Uterus (tissue), 4 donors: ENCODE data around the gene NDUFS7. TPM values are rescaled to one million over a fixed set of nuclear protein-coding genes. Genes with fewer than 3 reads are reported as not detected.

Experiments used
- DNase-seq, 2 donors: peaks; one replicate each; pipeline ENCODE4 v3.0.0-alpha.2; 2019 to 2020
- H3K27ac ChIP-seq, 2 donors: fragments of 200-600 bp; sonication (generic); 1 replicate in 1 of 2; 2 replicates in 1 of 2; pipeline ENCODE4 v1.5.1; 2016 to 2018
- H3K27me3 ChIP-seq, 2 donors: fragments of 200-600 bp; sonication (generic); one replicate each; pipeline ENCODE4 v1.5.1; 2018 to 2019; ENCODE audit warnings: control low read depth in 1 of 2
- H3K36me3 ChIP-seq, 2 donors: fragments of 200-600 bp; sonication (generic); one replicate each; pipeline ENCODE4 v1.5.1; 2019; ENCODE audit warnings: control low read depth in 1 of 2
- H3K4me1 ChIP-seq, 2 donors: fragments of 200-600 bp; sonication (generic); one replicate each; pipeline ENCODE4 v1.5.1; 2018 to 2019; ENCODE audit warnings: control low read depth in 1 of 2
- H3K4me3 ChIP-seq, 2 donors: fragments of 200-600 bp; sonication (generic); 1 replicate in 1 of 2; 2 replicates in 1 of 2; pipeline ENCODE4 v1.5.1; 2018 to 2019; ENCODE audit warnings: mild to moderate bottlenecking in 1 of 2
- H3K9me3 ChIP-seq, 2 donors: fragments of 200-600 bp; sonication (generic); one replicate each; pipeline ENCODE4 v1.5.1; 2019; ENCODE audit warnings: control low read depth in 1 of 2
- CTCF ChIP-seq, 4 experiments: fragments of 200-600 bp in 2 of 4; fragments of 450-650 bp in 2 of 4; sonication (generic) in 2 of 4; IDR thresholded peaks; one replicate each; pipeline ENCODE4 v1.5.1; 2016 to 2019; ENCODE audit warnings: antibody characterized with exemption in 4 of 4, mild to moderate bottlenecking in 2 of 4, moderate library complexity in 1 of 4
- POLR2A ChIP-seq, 2 donors: fragments of 450-650 bp; IDR thresholded peaks; one replicate each; pipeline ENCODE4 v1.6.1; 2016; ENCODE audit warnings: antibody characterized with exemption in 2 of 2, mild to moderate bottlenecking in 1 of 2, moderate library complexity in 1 of 2
- intact Hi-C: fragments of 100-400 bp; cut with DNase I; formaldehyde crosslinking; loops from one replicate; pipeline ENCODE4 v1.15.1; 2023; ENCODE audit warnings: low total_unique reads
- total RNA-seq, 4 donors: library from RNA; depleted of rRNA in 3 of 4; stranded (reverse); fragments of >200 nt in 3 of 4; gene quantifications; one replicate each; pipeline versions ENCODE4 v1.1.0 to v1.2.4, GENCODE V29; 2014 to 2023
- donor health status: DM: yes; HTN: yes; CAD: no.

NDUFS7 gene
- total RNA-seq, 4 donors from 2014 or later, result 39.2 to 65.5 (median 42.1) TPM

GRCh38 chr19:1427221-1427920 is 43.7 kb downstream of the NDUFS7 start:
- H3K4me3 ChIP-seq, result no peak overlapping the region
- H3K27me3 ChIP-seq, result no peaks in the 10 kb centered on the region
- H3K36me3 ChIP-seq, result no peaks in the 10 kb centered on the region
- intact Hi-C loops, result no loop called here
- DNase-seq, result no peak
- TF ChIP-seq POLR2A (IDR thresholded peaks at IDR 0.05) (no peak), CTCF (IDR thresholded peaks at IDR 0.05) (no peak)
- H3K4me1 ChIP-seq, result peaks cover 0 to 6% of the 10 kb centered on the region in 2 donors
- H3K27ac ChIP-seq, result no peak overlapping the region
- no peaks in the 10 kb centered on the region for H3K9me3 ChIP-seq

- no peaks in the 10 kb centered on the region for H3K4me1 ChIP-seq
- no peak overlapping the region for H3K27ac ChIP-seq
- H3K4me3 ChIP-seq, result no peak overlapping the region
- no peaks in the 10 kb centered on the region for H3K27me3 ChIP-seq
- intact Hi-C loops, result no loop called here
- no peaks in the 10 kb centered on the region for H3K36me3 ChIP-seq
- no peak for TF ChIP-seq CTCF (IDR thresholded peaks at IDR 0.05)
- no peak for TF ChIP-seq POLR2A (IDR thresholded peaks at IDR 0.05)
- no peaks in the 10 kb centered on the region for H3K9me3 ChIP-seq
- no peak for DNase-seq
These were observed 45.2 kb downstream of the NDUFS7 start for GRCh38 chr19:1428738-1429391.

- intact Hi-C loops, result no loop called here
- H3K4me1 ChIP-seq, result no peaks in the 10 kb centered on the region
- no peak overlapping the region for H3K4me3 ChIP-seq
- H3K36me3 ChIP-seq, result no peaks in the 10 kb centered on the region
- peak in 1 of 2 donors; percentile 13 for DNase-seq
- no peak for TF ChIP-seq CTCF (IDR thresholded peaks at IDR 0.05)
- no peak for TF ChIP-seq POLR2A (IDR thresholded peaks at IDR 0.05)
- H3K27me3 ChIP-seq, result no peaks in the 10 kb centered on the region
- H3K27ac ChIP-seq, result no peak overlapping the region
- no peaks in the 10 kb centered on the region for H3K9me3 ChIP-seq
These were observed 46.0 kb downstream of the NDUFS7 start for GRCh38 chr19:1429750-1430149.

GRCh38 chr19:1430246-1430645 is 46.5 kb downstream of the NDUFS7 start:
- Histone ChIP-seq H3K27me3 (no peaks in the 10 kb centered on the region), H3K4me1 (no peaks in the 10 kb centered on the region), H3K9me3 (no peaks in the 10 kb centered on the region), H3K4me3 (no peak overlapping the region), H3K27ac (no peak overlapping the region), H3K36me3 (no peaks in the 10 kb centered on the region)
- TF ChIP-seq POLR2A (IDR thresholded peaks at IDR 0.05) (no peak), CTCF (IDR thresholded peaks at IDR 0.05) (no peak)
- intact Hi-C loops, result no loop called here
- DNase-seq, result no peak

GRCh38 chr19:1431759-1432506 is 48.2 kb downstream of the NDUFS7 start:
- H3K9me3 ChIP-seq, result no peaks in the 10 kb centered on the region
- no peaks in the 10 kb centered on the region for H3K4me1 ChIP-seq
- no peak for DNase-seq

More at GRCh38 chr19:1431759-1432506, 48.2 kb downstream of the NDUFS7 start:
- Histone ChIP-seq H3K4me3 (no peak overlapping the region), H3K27ac (no peak overlapping the region), H3K27me3 (no peaks in the 10 kb centered on the region), H3K36me3 (no peaks in the 10 kb centered on the region)
- intact Hi-C loops, result no loop called here
- TF ChIP-seq POLR2A (IDR thresholded peaks at IDR 0.05) (no peak), CTCF (IDR thresholded peaks at IDR 0.05) (no peak)
